Limb (tissue), 2 donors: ENCODE data around the gene PSMG1.

Experiments
- DNase-seq, 2 donors: peaks; one replicate each; pipeline ENCODE4 v3.0.0-alpha.2; 2016; ENCODE audit errors: extremely low spot score in 2 of 2

PSMG1 gene

GRCh38 chr21:39188521-39189139 is 5.4 kb upstream of the PSMG1 start:
- DNase-seq, result no peak

GRCh38 chr21:39187141-39187540 is 3.9 kb upstream of the PSMG1 start:
- DNase-seq, result no peak

GRCh38 chr21:39186676-39187075 is 3.4 kb upstream of the PSMG1 start:
- no peak for DNase-seq

GRCh38 chr21:39185157-39185556 is 1.9 kb upstream of the PSMG1 start:
- no peak for DNase-seq

- no peak for DNase-seq
These were observed 1.1 kb upstream of the PSMG1 start for GRCh38 chr21:39184050-39184980.

- no peak for DNase-seq
These were observed 573 bp downstream of the PSMG1 start for GRCh38 chr21:39182484-39183271.

- DNase-seq, result no peak
These were observed 1.2 kb downstream of the PSMG1 start for GRCh38 chr21:39182016-39182415.

- no peak for DNase-seq
These were observed 1.9 kb downstream of the PSMG1 start for GRCh38 chr21:39181205-39181818.

GRCh38 chr21:39180429-39181019 is 2.7 kb downstream of the PSMG1 start:
- no peak for DNase-seq

GRCh38 chr21:39178421-39178820 is 4.8 kb downstream of the PSMG1 start:
- DNase-seq, result no peak

- DNase-seq, result no peak
These were observed 7.0 kb downstream of the PSMG1 start for GRCh38 chr21:39176271-39176709.

GRCh38 chr21:39175665-39176064 is 7.6 kb downstream of the PSMG1 start:
- DNase-seq, result no peak

- peak in 1 of 2 donors; percentile 50 for DNase-seq
These were observed 8.1 kb downstream of the PSMG1 start for GRCh38 chr21:39175154-39175553.

GRCh38 chr21:39173716-39174680 is 9.3 kb downstream of the PSMG1 start:
- no peak for DNase-seq

- DNase-seq, result no peak
These were observed 13.3 kb downstream of the PSMG1 start for GRCh38 chr21:39169906-39170305.

- DNase-seq, result no peak
These were observed 14.5 kb downstream of the PSMG1 start for GRCh38 chr21:39168800-39169199.

- no peak for DNase-seq
These were observed 18.7 kb downstream of the PSMG1 start for GRCh38 chr21:39164523-39164922.

GRCh38 chr21:39161064-39161463 is 22.2 kb downstream of the PSMG1 start:
- DNase-seq, result no peak

GRCh38 chr21:39159342-39160063 is 23.7 kb downstream of the PSMG1 start:
- DNase-seq, result peak; percentile 46 to 65
